Measurements from ENCODE around the gene CTBP2.

CTBP2 gene

GRCh38 chr10:124939290-124939689 lies 221.1 kb downstream of the CTBP2 start:
- Mint-ChIP-seq H3K27ac (no peak overlapping the region), H3K4me3 (no peak overlapping the region), H3K36me3 (ENCODE audit: low read depth) (peaks cover 8% of the 10 kb centered on the region), H3K4me1 (peaks cover 25% of the 10 kb centered on the region), H3K27me3 (ENCODE audit: low read depth, poor library complexity) (no peaks in the 10 kb centered on the region), H3K9me3 (no peaks in the 10 kb centered on the region)
- DNase-seq = no peak
- no peak for TF ChIP-seq CTCF (IDR thresholded peaks at IDR 0.05)

- H3K27me3 Mint-ChIP-seq (ENCODE audit: low read depth, poor library complexity) = no peaks in the 10 kb centered on the region
- TF ChIP-seq CTCF (IDR thresholded peaks at IDR 0.05) = no peak
Observed at GRCh38 chr10:124936813-124937212, 223.6 kb downstream of the CTBP2 start.

GRCh38 chr10:124935946-124936345 lies 224.4 kb downstream of the CTBP2 start:
- Mint-ChIP-seq H3K27ac (peak overlapping the region; percentile 66), H3K36me3 (ENCODE audit: low read depth) (peaks cover 27% of the 10 kb centered on the region), H3K27me3 (ENCODE audit: low read depth, poor library complexity) (no peaks in the 10 kb centered on the region), H3K4me3 (no peak overlapping the region), H3K9me3 (peaks cover 21% of the 10 kb centered on the region), H3K4me1 (peaks cover 12% of the 10 kb centered on the region)
- DNase-seq = no peak
- TF ChIP-seq CTCF (IDR thresholded peaks at IDR 0.05) = no peak

More at GRCh38 chr10:124936813-124937212, 223.6 kb downstream of the CTBP2 start:
- peaks cover 14% of the 10 kb centered on the region for H3K4me1 Mint-ChIP-seq
- H3K36me3 Mint-ChIP-seq (ENCODE audit: low read depth) = peaks cover 20% of the 10 kb centered on the region
- peaks cover 14% of the 10 kb centered on the region for H3K9me3 Mint-ChIP-seq
- DNase-seq = no peak
- H3K27ac Mint-ChIP-seq = no peak overlapping the region
- no peak overlapping the region for H3K4me3 Mint-ChIP-seq

Data from nephron progenitor cell (in vitro differentiated cells).